HEK293 (cell line): Measurements from ENCODE around the gene EMP1.

Experiments
- CTCF ChIA-PET: fragments of 350-600 bp; formaldehyde crosslinking; extraction: SDS; loops from one replicate; lab custom pipeline; 2021; ENCODE audit warnings: antibody characterized with exemption; lab: Yijun Ruan, JAX
- POLR2A ChIA-PET: fragments of 300-600 bp; formaldehyde crosslinking; extraction: SDS; loops from one replicate; lab custom pipeline; 2020; ENCODE audit warnings: antibody characterized with exemption, inconsistent platforms; lab: Yijun Ruan, JAX
- H3K27ac ChIP-seq: fragments of 200-500 bp; sonication (Bioruptor generic); 2 replicates; pipeline ENCODE4 v1.5.1; 2014; ENCODE audit warnings: low read depth, low read length, control low read depth, inconsistent platforms; ENCODE audit errors: extremely low read depth
- H3K36me3 ChIP-seq, 2 experiments: fragments of 200-500 bp in 1 of 2; sonication (Bioruptor generic) in 1 of 2; 1 replicate in 1 of 2; 2 replicates in 1 of 2; pipeline ENCODE4 v1.5.1; 2014 to 2017; ENCODE audit warnings: inconsistent platforms in 2 of 2, low read length in 2 of 2; ENCODE audit not compliant: control insufficient read depth in 2 of 2, insufficient read depth in 1 of 2
- H3K4me1 ChIP-seq: fragments of 200-500 bp; sonication (Bioruptor generic); 2 replicates; pipeline ENCODE4 v1.5.1; 2014; ENCODE audit warnings: mild to moderate bottlenecking, low read length, inconsistent platforms; ENCODE audit not compliant: control insufficient read depth, insufficient read depth
- H3K4me3 ChIP-seq: 2 replicates; pipeline ENCODE4 v1.5.1; 2011; ENCODE audit warnings: low read depth, mild to moderate bottlenecking, control low read depth, low read length, moderate library complexity
- H3K9me3 ChIP-seq: fragments of 200-500 bp; sonication (Bioruptor generic); 2 replicates; pipeline ENCODE4 v1.5.1; 2014; ENCODE audit warnings: low read depth, low read length, inconsistent platforms; ENCODE audit not compliant: control insufficient read depth, insufficient read depth
- EGR2 ChIP-seq: fragments of 450-650 bp; formaldehyde crosslinking; IDR thresholded peaks from 2 replicates; pipeline ENCODE4 v1.5.1; 2016; ENCODE audit warnings: low read depth, missing biosample characterization, missing genetic modification characterization
- GLI2 ChIP-seq: fragments of 450-650 bp; formaldehyde crosslinking; IDR thresholded peaks from 2 replicates; pipeline ENCODE4; 2017; ENCODE audit warnings: missing biosample characterization, missing genetic modification characterization, low read depth, borderline replicate concordance
- KLF10 ChIP-seq: fragments of 450-650 bp; IDR thresholded peaks from 2 replicates; pipeline ENCODE4 v1.5.1; 2018; ENCODE audit warnings: missing biosample characterization, mild to moderate bottlenecking, missing genetic modification characterization
- PRDM1 ChIP-seq: fragments of 450-650 bp; formaldehyde crosslinking; IDR thresholded peaks from 2 replicates; pipeline ENCODE4; 2016; ENCODE audit warnings: missing biosample characterization, missing genetic modification characterization
- SALL2 ChIP-seq: fragments of 450-650 bp; formaldehyde crosslinking; IDR thresholded peaks from 2 replicates; pipeline ENCODE4 v1.5.0; 2017; ENCODE audit warnings: missing biosample characterization, mild to moderate bottlenecking, missing genetic modification characterization, borderline replicate concordance
- SP3 ChIP-seq: fragments of 450-650 bp; formaldehyde crosslinking; IDR thresholded peaks from 2 replicates; pipeline ENCODE4 v1.5.1; 2016; ENCODE audit warnings: missing biosample characterization, missing genetic modification characterization
- ZBTB48 ChIP-seq: fragments of 450-650 bp; formaldehyde crosslinking; IDR thresholded peaks from 2 replicates; pipeline ENCODE4 v1.5.1; 2016; ENCODE audit warnings: missing biosample characterization, missing genetic modification characterization
- ZNF10 ChIP-seq: fragments of 450-650 bp; formaldehyde crosslinking; IDR thresholded peaks from 2 replicates; pipeline ENCODE4 v1.5.1; 2017; ENCODE audit warnings: missing biosample characterization, missing genetic modification characterization
- ZNF121 ChIP-seq: fragments of 450-650 bp; formaldehyde crosslinking; IDR thresholded peaks from 2 replicates; pipeline ENCODE4 v1.5.1; 2016; ENCODE audit warnings: missing biosample characterization, missing genetic modification characterization
- ZNF266 ChIP-seq: fragments of 450-650 bp; formaldehyde crosslinking; IDR thresholded peaks from 2 replicates; pipeline ENCODE4 v1.5.1; 2016; ENCODE audit warnings: missing biosample characterization, missing genetic modification characterization, low read depth
- ZNF302 ChIP-seq: fragments of 450-650 bp; formaldehyde crosslinking; IDR thresholded peaks from 2 replicates; pipeline ENCODE4 v1.5.1; 2016; ENCODE audit warnings: missing biosample characterization, missing genetic modification characterization, low read depth
- ZNF335 ChIP-seq: fragments of 450-650 bp; formaldehyde crosslinking; conservative IDR thresholded peaks from 2 replicates; pipeline ENCODE4 v1.5.1; 2016; ENCODE audit warnings: missing biosample characterization, missing genetic modification characterization
- ZNF560 ChIP-seq: fragments of 450-650 bp; formaldehyde crosslinking; IDR thresholded peaks from 2 replicates; pipeline ENCODE4 v1.5.1; 2017; ENCODE audit warnings: missing biosample characterization, missing genetic modification characterization, borderline replicate concordance
- ZNF561 ChIP-seq: fragments of 450-650 bp; IDR thresholded peaks from 2 replicates; pipeline ENCODE4 v1.5.1; 2018; ENCODE audit warnings: missing biosample characterization, missing genetic modification characterization, borderline replicate concordance
- ZNF585B ChIP-seq: fragments of 450-650 bp; formaldehyde crosslinking; IDR thresholded peaks from 2 replicates; pipeline ENCODE4 v1.5.1; 2016; ENCODE audit warnings: missing biosample characterization, missing genetic modification characterization
- ZNF629 ChIP-seq: fragments of 450-650 bp; formaldehyde crosslinking; IDR thresholded peaks from 2 replicates; pipeline ENCODE4 v1.5.1; 2017; ENCODE audit warnings: missing biosample characterization, missing genetic modification characterization
- ZNF660 ChIP-seq: fragments of 450-650 bp; IDR thresholded peaks from 2 replicates; pipeline ENCODE4 v1.5.1; 2018; ENCODE audit warnings: missing biosample characterization, mild to moderate bottlenecking, missing genetic modification characterization
- ZSCAN18 ChIP-seq: fragments of 450-650 bp; formaldehyde crosslinking; IDR thresholded peaks from 2 replicates; pipeline ENCODE4 v1.5.1; 2016; ENCODE audit warnings: missing biosample characterization, missing genetic modification characterization
- TF ChIP-seq, protein P1 (sequence below): fragments of 450-650 bp; formaldehyde crosslinking; IDR thresholded peaks from 2 replicates; pipeline ENCODE4 v1.5.1; 2016; ENCODE audit warnings: missing biosample characterization, missing genetic modification characterization
- TF ChIP-seq, protein P2 (sequence below): fragments of 450-650 bp; formaldehyde crosslinking; IDR thresholded peaks from 2 replicates; pipeline ENCODE4 v1.5.1; 2016; ENCODE audit warnings: missing biosample characterization, missing genetic modification characterization
- TF ChIP-seq, protein P3 (sequence below): fragments of 450-650 bp; formaldehyde crosslinking; IDR thresholded peaks from 2 replicates; pipeline ENCODE4 v1.5.1; 2016; ENCODE audit warnings: missing biosample characterization, missing genetic modification characterization

Gene EMP1

DNA sequence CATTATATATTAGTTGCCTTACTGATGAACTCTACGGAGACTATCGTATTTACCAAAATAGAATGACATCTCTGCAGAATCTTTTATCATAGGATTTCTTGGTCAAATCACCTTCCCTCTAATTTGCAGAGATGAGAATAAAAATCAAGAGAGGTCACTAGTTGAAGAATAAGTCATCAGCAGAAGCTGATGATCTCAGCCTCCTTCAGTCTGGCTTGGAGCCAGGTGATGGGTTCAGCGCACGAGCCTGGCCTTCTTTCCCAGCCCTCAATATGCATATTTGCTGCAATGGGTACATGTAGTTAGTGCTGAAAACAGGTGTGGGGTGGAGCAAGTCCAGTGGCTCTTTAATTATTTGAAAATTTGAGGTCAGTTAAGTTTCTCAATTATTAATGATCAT, 19.2 kb upstream of the EMP1 start:
- Histone ChIP-seq H3K36me3 (no peaks in the 10 kb centered on the region), H3K27ac (no peak overlapping the region), H3K4me1 (peaks cover 10% of the 10 kb centered on the region), H3K4me3 (no peak overlapping the region), H3K9me3 (no peaks in the 10 kb centered on the region)
- TF ChIP-seq ZNF266 (no peak), ZNF585B (tag by site-specific recombination) (no peak), ZNF660 (tag by site-specific recombination) (peak; percentile 34; the same call in 1 of the 2 replicates), ZNF629 (tag by site-specific recombination) (0 out of 2 replicates have a peak, but pooled peaks have one; percentile 18), ZNF10 (peak; percentile 95)
- POLR2A ChIA-PET = no interaction called here
- CTCF ChIA-PET = no interaction called here

DNA sequence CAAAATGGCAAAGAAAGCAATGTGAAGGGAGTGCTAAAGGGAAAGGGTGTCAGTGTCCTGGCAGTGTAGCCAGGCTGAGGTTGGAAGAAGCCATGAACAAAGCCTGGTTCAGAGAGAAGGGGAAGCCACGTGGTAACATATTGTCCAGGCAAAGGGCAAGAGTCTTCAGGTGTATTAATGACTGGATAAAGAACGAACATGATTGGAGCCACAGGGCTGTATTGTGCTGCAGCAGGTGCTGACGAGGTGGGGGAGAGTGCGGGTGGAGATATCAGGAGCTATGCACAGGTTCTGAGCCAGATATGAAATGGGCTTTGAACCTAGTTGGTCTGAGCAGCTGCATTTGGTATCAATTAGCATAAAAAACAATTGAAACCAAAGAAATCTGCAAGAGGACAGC, 18.6 kb upstream of the EMP1 start:
- Histone ChIP-seq H3K9me3 (no peaks in the 10 kb centered on the region), H3K27ac (no peak overlapping the region), H3K4me1 (peaks cover 10% of the 10 kb centered on the region), H3K36me3 (no peaks in the 10 kb centered on the region), H3K4me3 (no peak overlapping the region)
- no peak for TF ChIP-seq SALL2 (tag by site-specific recombination)
- no peak for TF ChIP-seq PRDM1 (tag by site-specific recombination)
- no peak for TF ChIP-seq ZNF335 (tag by site-specific recombination)
- no peak for TF ChIP-seq GLI2
- TF ChIP-seq, protein P1, sequence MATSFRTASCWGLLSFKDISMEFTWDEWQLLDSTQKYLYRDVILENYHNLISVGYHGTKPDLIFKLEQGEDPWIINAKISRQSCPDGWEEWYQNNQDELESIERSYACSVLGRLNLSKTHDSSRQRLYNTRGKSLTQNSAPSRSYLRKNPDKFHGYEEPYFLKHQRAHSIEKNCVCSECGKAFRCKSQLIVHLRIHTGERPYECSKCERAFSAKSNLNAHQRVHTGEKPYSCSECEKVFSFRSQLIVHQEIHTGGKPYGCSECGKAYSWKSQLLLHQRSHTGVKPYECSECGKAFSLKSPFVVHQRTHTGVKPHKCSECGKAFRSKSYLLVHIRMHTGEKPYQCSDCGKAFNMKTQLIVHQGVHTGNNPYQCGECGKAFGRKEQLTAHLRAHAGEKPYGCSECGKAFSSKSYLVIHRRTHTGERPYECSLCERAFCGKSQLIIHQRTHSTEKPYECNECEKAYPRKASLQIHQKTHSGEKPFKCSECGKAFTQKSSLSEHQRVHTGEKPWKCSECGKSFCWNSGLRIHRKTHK (tag by site-specific recombination) = no peak
- TF ChIP-seq ZNF561 = no peak
- no peak for TF ChIP-seq ZSCAN18 (tag by site-specific recombination)
- no peak for TF ChIP-seq KLF10 (tag by site-specific recombination)
- TF ChIP-seq, protein P2, sequence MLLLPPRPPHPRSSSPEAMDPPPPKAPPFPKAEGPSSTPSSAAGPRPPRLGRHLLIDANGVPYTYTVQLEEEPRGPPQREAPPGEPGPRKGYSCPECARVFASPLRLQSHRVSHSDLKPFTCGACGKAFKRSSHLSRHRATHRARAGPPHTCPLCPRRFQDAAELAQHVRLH (tag by site-specific recombination) = no peak
- TF ChIP-seq ZBTB48 (tag by site-specific recombination) = no peak
- TF ChIP-seq EGR2 (tag by site-specific recombination) = no peak
- no peak for TF ChIP-seq ZNF121
- TF ChIP-seq ZNF302 = no peak
- TF ChIP-seq SP3 (tag by site-specific recombination) = no peak
- no peak for TF ChIP-seq ZNF560 (tag by site-specific recombination)
- TF ChIP-seq, protein P3, sequence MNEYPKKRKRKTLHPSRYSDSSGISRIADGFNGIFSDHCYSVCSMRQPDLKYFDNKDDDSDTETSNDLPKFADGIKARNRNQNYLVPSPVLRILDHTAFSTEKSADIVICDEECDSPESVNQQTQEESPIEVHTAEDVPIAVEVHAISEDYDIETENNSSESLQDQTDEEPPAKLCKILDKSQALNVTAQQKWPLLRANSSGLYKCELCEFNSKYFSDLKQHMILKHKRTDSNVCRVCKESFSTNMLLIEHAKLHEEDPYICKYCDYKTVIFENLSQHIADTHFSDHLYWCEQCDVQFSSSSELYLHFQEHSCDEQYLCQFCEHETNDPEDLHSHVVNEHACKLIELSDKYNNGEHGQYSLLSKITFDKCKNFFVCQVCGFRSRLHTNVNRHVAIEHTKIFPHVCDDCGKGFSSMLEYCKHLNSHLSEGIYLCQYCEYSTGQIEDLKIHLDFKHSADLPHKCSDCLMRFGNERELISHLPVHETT (tag by site-specific recombination) = no peak
- CTCF ChIA-PET = interaction anchor here (0.6 to 0.7 kb wide), 2 partner anchors 9 to 29 kb away, joined by 3 to 4 read pairs; no protein-coding TSS in a partner anchor
- POLR2A ChIA-PET = no interaction called here
